ENCODE data around the gene ADAT1. TPM values are rescaled to one million over a fixed set of nuclear protein-coding genes. Genes with fewer than 3 reads are reported as not detected.

ADAT1 gene
- total and polyA plus RNA-seq, 10 of the 15 experiments (the other 5 are each of a cell fraction or from before 2014, with no cell fraction given): 26.2 to 77.4 (median 55.8) TPM

DNA sequence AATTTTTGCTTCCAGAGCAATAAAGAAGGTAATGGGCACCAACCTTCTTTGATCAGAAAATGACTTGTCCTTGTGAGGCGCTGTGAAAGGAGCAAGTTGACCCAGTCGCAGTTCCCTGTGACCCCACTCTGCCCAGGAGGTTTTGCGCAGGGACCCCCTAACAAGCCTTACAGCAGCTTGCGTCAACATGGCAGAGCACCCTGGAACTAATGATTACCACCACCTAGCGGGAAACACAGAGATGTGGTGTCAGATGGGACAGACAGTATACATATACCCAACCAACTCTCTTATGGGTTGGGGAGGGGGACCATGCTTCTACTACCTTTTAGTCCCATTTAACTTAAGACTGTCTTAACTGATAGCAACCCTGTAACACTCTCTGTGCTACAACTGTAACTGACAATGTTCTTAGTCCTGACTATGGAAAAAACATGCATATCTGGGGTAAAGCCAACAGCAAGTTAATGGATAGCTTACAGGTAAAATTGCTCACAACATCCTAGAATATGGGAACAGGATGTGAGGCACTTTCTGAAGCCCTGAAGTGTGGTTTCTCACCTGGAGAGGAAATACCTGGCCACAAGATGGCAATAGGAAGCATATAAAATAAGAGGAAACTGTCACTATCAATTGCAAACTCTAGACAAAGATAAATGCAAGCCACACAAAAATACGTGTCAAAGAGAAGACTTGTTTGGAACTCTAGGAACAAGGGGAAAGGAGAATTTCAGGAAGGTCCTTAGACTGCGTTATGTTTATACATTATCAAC lies 21.3 kb upstream of the ADAT1 start:
- RAD21 ChIA-PET (ENCODE audit: unreplicated experiment): interaction anchor here (0.6 kb wide), 1 partner anchor 88 kb away, joined by 3 read pairs; the partner anchor contains the start of gene TMEM231
- DNase-seq (ENCODE audit: low read depth, low spot score) (no peak), FAIRE-seq (peak; percentile 71), ATAC-seq (no peak)
- no TSS peak for BruUV-seq (replicated peaks)
- peak overlapping the region; percentile 20; the same call in 1 of the 2 replicates for H3K4me3 ChIP-seq
- peaks cover 7 to 29% of the 10 kb centered on the region in 2 experiments for H3K36me3 ChIP-seq (ENCODE audit: control insufficient read depth in 2 of 2, insufficient read depth in 2 of 2, low read length in 1 of 2)
- TF ChIP-seq CTCF (IDR thresholded peaks at IDR 0.05 in 2 of 3, conservative IDR thresholded peaks at IDR 0.05 in 1 of 3; ENCODE audit: control insufficient read depth in 2 of 3, extremely low read depth in 1 of 3, insufficient read depth in 1 of 3, low read depth in 3 of 3, low read length in 3 of 3) (0 out of 6 replicates have a peak, but pooled peaks of 1 of the 3 experiments have one; percentile 0), SRF (IDR thresholded peaks at IDR 0.05; ENCODE audit: low read depth in 2 of 2, low read length in 2 of 2) (no peak), YY1 (IDR thresholded peaks at IDR 0.05; ENCODE audit: low read depth, low read length) (no peak), MTA2 (IDR thresholded peaks at IDR 0.05; ENCODE audit: low read depth) (no peak), PAX5 (IDR thresholded peaks at IDR 0.05; ENCODE audit: borderline replicate concordance, low read depth, low read length) (no peak), KLF5 (IDR thresholded peaks at IDR 0.05; ENCODE audit: partially characterized antibody) (no peak), RAD21 (IDR thresholded peaks at IDR 0.05; ENCODE audit: insufficient read depth, low read depth, low read length) (0 out of 2 replicates have a peak, but pooled peaks have one; percentile 4), ZSCAN29 (IDR thresholded peaks at IDR 0.05) (no peak), CHD4 (IDR thresholded peaks at IDR 0.05) (no peak), HCFC1 (IDR thresholded peaks at IDR 0.05; ENCODE audit: low read length) (no peak), EP300 (IDR thresholded peaks at IDR 0.05; ENCODE audit: borderline replicate concordance in 1 of 2, control insufficient read depth in 1 of 2, low read depth in 2 of 2, low read length in 2 of 2) (no peak), NRF1 (conservative IDR thresholded peaks at IDR 0.05; ENCODE audit: low read depth, low read length) (no peak), PML (IDR thresholded peaks at IDR 0.05; ENCODE audit: low read length) (no peak), RUNX3 (IDR thresholded peaks at IDR 0.05; ENCODE audit: low read length) (0 out of 2 replicates have a peak, but pooled peaks have one; percentile 19), MYB (IDR thresholded peaks at IDR 0.05; ENCODE audit: borderline replicate concordance, low read depth, low read length) (no peak)
- TF ChIP-seq, protein P1, sequence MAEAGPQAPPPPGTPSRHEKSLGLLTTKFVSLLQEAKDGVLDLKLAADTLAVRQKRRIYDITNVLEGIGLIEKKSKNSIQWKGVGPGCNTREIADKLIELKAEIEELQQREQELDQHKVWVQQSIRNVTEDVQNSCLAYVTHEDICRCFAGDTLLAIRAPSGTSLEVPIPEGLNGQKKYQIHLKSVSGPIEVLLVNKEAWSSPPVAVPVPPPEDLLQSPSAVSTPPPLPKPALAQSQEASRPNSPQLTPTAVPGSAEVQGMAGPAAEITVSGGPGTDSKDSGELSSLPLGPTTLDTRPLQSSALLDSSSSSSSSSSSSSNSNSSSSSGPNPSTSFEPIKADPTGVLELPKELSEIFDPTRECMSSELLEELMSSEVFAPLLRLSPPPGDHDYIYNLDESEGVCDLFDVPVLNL (IDR thresholded peaks at IDR 0.05; ENCODE audit: low read depth, low read length): no peak
- H3K27ac ChIP-seq (ENCODE audit: control insufficient read depth, insufficient read depth): no peak overlapping the region
- in situ Hi-C loops (cut with MboI) (loop anchor here (5.0 kb wide), 2 partner anchors 118 to 1548 kb away; partner anchors contain the start of gene MON1B), intact Hi-C loops (cut with micrococcal nuclease; ENCODE audit: unreplicated experiment) (no loop called here)
- CTCF ChIA-PET: interaction anchor here (1.3 to 1.9 kb wide), 3 partner anchors 22 to 127 kb away, joined by 3 to 8 read pairs (median 6); partner anchors contain the start of gene ADAT1
- 97% methylated on average over 7 of the region's 7 CpGs for WGBS (ENCODE audit: insufficient coverage, insufficient replicate concordance, low lambda C conversion rate, missing lambda C conversion rate)
- POLR2A ChIA-PET: interaction anchor here (1.9 kb wide), 1 partner anchor 22 kb away, joined by 7 read pairs; the partner anchor contains the start of gene ADAT1
- H3K4me1 ChIP-seq (ENCODE audit: control insufficient read depth, insufficient read depth, low read length): peaks cover 18% of the 10 kb centered on the region
- H4K20me1 ChIP-seq (ENCODE audit: control insufficient read depth, insufficient read depth): peaks cover 4% of the 10 kb centered on the region; the same call in 1 of the 2 replicates
- H3K9me3 ChIP-seq (replicated peaks; ENCODE audit: control insufficient read depth, insufficient read depth, low read length): no peaks in the 10 kb centered on the region
- H3K9ac ChIP-seq (ENCODE audit: control insufficient read depth, insufficient read depth, low read length): no peak overlapping the region; the same call in 1 of the 2 replicates
- no peak overlapping the region for H2AFZ ChIP-seq (ENCODE audit: control insufficient read depth, low read depth, low read length)
- H3K27me3 ChIP-seq (replicated peaks in 1 of 2; ENCODE audit: control insufficient read depth in 2 of 2, insufficient read depth in 2 of 2, low read length in 1 of 2): no peaks in the 10 kb centered on the region; a peak in 1 of 4 replicates
- H3K79me2 ChIP-seq (ENCODE audit: control insufficient read depth, insufficient read depth, low read length): peaks cover 66% of the 10 kb centered on the region
- peak overlapping the region; percentile 89 for H3K4me2 ChIP-seq (ENCODE audit: control insufficient read depth, insufficient read depth)
- SMC1A ChIA-PET (ENCODE audit: uncharacterized antibody, unreplicated experiment): interaction anchor here (1.0 to 8.1 kb wide), 5 partner anchors 12 to 80 kb away, joined by 3 to 69 read pairs (median 3); partner anchors contain the start of gene ADAT1

Measured in GM12878 (cell line).